ENCODE measurements around the gene POMT2.
A peak's percentile ranks its signal among the peaks of the same experiment; 100 is the strongest.
"Not testable (repeated sequence)": the region's sequence is repeated elsewhere in the genome, so short reads cannot be mapped to it uniquely, and the experiment has no call there.

Gene POMT2

GRCh38 chr14:77301103-77301502, 19.6 kb downstream of the POMT2 start:
- DNase-seq (ENCODE audit: low read depth): peak; percentile 21

GRCh38 chr14:77299771-77300170, 20.9 kb downstream of the POMT2 start:
- no peak for DNase-seq (ENCODE audit: low read depth)

DNA sequence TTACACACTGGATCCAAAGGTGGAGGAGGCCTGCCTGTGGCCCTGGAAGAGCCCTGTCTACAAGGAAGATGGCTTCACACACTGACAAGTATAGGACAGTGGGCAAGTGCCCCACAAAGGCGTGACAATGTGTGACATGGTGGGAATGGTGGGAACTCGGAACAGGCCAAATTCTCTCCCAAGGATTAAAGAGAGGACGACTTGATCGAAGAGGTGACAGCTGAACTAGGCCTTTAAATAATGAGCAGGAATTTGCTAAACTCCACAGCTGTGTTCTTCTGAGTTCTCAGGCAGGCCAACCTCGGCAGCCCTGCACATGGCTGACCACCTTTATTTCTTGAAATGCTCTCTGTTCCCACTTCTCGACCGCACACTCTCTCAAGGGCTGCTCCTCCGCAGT, 23.8 kb downstream of the POMT2 start:
- DNase-seq (ENCODE audit: low read depth): no peak

DNA sequence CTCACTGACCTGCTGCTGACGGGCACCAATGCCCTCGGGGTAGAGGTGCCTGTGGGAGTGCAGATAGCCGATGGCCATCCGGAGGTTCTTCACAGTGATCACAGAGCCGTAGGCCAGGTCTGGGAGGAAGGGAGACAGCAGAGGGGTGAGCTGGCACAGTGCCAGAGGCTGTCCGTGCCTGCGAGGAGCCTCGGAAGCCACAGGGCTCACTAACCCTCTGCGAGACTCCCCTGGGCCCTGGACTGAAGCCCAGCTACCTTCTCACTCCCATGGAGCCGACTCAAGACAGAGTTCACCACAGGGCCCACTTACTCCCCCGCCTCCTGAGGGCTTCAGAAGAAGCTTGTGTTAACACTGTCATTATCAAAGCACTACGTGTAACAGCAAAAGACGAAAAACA, 24.5 kb downstream of the POMT2 start:
- no peak for DNase-seq (ENCODE audit: low read depth)

DNA sequence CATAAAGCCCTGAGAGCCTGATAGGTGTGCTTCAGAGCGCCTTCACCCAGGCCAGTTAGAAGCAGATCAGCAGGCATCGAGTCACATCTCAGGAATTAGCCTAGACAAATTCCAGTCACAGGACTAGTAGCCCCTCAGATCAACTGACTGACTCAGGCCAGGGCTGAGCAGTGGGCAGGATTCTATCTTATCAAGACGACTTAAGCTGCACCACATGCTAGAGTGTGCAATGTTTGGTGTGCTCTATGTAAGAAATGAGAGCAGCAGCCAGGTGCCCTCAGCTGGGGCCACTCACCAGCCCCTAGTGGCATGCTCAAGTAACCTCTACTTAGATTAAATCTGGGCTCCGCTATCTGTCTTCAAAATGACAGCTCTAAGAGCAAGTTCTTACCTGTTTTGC, 30.0 kb downstream of the POMT2 start:
- no peak for DNase-seq (ENCODE audit: low read depth)

- DNase-seq (ENCODE audit: low read depth): no peak
Observed at GRCh38 chr14:77286576-77286975, 34.1 kb downstream of the POMT2 start.

DNA sequence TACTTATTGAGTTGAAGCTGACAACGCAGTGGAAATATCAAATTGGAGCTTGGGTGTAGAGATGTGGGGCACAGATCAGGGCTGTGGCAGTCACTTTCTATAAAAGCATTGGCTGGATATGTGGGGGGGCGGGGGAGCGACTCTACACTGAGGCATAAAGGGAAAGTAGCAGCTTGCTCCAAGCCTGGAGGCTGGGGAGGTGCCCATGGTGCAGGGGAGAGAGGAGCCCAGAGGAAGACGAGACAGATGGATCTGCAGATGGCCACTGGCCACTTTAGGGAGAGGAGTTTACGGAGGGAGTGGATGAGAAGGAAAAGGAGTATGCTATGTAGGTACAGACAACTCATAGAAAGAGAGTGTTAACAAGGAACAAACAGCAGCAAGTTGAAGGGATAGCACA, 36.2 kb downstream of the POMT2 start:
- DNase-seq (ENCODE audit: low read depth): no peak

- no peak for DNase-seq (ENCODE audit: low read depth)
Observed at GRCh38 chr14:77284066-77284465, 36.6 kb downstream of the POMT2 start.

- no peak for DNase-seq (ENCODE audit: low read depth)
Observed at GRCh38 chr14:77281852-77282410, 38.8 kb downstream of the POMT2 start.

DNA sequence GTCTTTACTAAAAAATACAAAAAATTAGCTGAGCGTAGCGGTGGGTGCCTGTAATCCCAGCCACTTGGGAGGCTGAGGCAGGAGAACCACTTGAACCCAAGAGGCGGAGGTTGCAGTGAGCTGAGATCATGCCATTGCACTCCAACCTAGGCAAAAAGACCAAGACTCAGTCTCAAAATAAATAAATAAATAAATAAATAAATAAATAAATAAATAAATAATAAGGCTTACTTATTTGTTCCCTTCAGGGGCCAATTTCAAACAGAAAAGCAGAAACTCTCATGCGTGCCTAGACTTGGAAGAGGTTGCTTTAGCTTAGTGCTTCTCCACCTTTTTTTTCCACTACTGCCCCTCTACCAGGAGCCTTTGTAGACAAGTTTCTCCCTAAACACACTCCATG, 39.8 kb downstream of the POMT2 start:
- not testable (repeated sequence) for DNase-seq (ENCODE audit: low read depth)

GRCh38 chr14:77279719-77280118, 41.0 kb downstream of the POMT2 start:
- DNase-seq (ENCODE audit: low read depth): no peak

DNA sequence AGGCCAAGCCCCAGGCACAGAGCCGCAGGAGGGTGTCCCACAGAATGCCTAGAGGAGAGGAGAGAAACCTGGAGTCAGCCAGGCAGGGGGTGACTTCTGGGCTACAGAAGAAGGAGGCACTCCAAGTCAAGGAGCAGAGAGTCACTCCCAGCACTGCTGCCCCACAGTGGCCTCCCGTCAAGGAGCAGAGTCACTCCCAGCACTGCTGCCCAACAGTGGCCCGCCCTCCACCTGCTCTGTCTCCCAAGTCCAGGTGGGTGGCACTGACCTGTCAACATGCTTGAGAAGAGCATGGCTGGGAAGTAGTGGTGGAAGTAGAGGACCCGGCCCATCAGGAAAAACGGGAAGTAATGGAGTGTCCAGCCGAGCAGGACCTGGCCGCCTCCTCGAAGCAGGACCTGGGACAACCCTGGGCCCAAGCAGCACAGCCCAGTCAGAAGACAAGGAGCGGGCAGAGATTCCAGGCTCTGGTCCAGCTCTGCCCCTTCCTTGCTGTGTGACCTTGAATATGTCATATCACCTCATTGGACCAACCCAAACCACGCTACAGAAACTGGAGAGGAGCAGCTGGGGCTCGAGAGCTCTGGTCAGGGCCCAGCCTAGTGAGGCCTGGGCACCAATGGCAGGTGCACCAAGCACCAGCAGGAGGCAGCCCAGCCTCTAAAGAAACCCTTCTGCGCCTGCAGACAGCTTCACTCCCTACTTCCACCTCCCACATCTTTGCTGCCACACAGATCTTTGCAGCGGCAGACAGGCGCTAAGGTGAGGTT, 42.0 kb downstream of the POMT2 start:
- DNase-seq (ENCODE audit: low read depth): no peak

GRCh38 chr14:77276959-77277358, 43.7 kb downstream of the POMT2 start:
- DNase-seq (ENCODE audit: low read depth): no peak

DNA sequence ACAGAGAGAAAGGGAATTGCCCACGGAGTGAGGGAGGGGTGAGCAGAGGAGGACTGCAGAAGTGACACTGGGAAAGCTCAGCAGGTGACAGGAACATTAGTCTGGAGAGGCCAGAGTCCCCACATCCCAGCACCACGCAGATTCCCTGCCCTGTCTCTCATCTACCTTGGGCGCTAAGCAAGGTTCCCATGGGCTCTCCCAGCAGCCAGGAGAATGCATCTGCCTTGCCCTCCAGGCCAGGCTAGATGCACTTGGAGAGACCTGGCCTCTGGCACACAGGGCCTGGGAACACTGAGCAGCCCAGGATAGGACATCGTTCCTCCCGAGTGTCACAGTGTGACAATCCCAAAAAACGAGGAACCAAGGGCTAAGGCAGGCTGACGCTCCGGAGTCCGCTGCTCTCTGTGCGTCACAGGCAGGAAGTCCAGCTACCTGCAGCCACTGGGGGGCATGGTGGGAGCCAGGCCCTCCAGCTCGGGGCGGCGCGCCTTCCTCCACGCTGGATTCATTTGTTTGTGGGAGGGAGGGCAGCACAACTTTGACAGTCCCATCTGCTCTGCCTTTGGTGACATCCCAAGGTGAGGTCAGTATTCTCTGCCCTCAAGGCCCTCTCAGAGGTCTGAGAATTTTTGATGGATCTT, 44.3 kb downstream of the POMT2 start:
- DNase-seq (ENCODE audit: low read depth): no peak

GRCh38 chr14:77275601-77276017, 45.1 kb downstream of the POMT2 start:
- no peak for DNase-seq (ENCODE audit: low read depth)

DNA sequence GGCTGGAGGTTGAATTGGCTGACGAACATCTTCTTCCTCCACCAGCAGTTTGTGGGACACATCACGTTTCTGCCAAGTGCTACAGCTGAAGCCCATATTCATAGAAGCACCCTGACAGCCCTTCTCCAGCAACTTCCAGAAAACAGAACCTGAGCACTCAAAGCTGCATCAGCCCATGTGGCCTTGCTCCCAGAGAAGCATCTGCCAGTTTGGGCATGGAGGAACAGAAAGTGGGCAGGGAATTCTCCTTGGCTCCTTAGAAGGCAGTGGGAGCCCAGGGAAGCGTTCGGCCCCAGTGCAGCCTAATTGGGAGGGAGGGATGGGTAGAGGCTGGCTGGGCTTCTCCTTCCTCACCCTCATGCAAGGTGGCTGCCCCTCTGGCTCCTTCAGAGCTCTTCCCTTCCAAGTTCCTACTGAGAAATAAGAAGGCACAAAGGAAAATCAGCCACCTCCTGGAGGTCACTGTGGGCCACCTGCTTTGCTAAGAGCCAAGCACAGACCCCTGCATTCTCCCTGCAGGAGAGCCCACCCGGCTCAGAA, 45.6 kb downstream of the POMT2 start:
- DNase-seq (ENCODE audit: low read depth): no peak

- no peak for DNase-seq (ENCODE audit: low read depth)
Observed at GRCh38 chr14:77273796-77274195, 46.9 kb downstream of the POMT2 start.

DNA sequence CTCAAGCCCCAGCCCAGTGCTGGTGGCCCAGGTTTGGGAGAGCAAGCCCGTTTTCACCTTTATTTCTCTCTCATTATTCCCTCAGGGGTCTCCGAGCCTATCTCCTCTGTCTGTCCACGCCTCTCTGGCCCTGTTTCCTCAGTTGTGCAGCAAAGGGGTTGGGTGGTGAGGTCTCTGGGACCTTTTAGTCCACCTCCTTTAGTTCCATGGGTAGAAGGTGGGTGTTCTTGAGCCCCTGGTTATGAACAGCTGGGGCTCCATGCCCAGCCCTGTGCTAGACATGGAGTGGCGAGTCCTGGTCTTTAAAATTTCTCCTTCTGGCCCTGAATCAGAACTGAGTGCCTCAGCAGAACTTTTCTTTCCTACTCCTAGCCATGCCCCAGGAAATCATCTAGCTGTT, 48.4 kb downstream of the POMT2 start:
- no peak for DNase-seq (ENCODE audit: low read depth)

GRCh38 chr14:77271113-77271710, 49.5 kb downstream of the POMT2 start, which contains the start of gene NGB:
Gene NGB, minus strand, starts transcription at chr14:77271206. Its CDS starts 269 bp downstream, at chr14:77270937.
- no peak for DNase-seq (ENCODE audit: low read depth)

- no peak for DNase-seq (ENCODE audit: low read depth)
Observed at GRCh38 chr14:77270361-77271112, 50.1 kb downstream of the POMT2 start.

- DNase-seq (ENCODE audit: low read depth): no peak
Observed at GRCh38 chr14:77268989-77269600, 51.6 kb downstream of the POMT2 start.

Measured in activated T-cell treated with anti-CD3 and anti-CD28 coated beads for 24 hours (primary cell).